A673 (cell line): ENCODE measurements around the gene SORL1.

ENCODE experiments used
- CTCF ChIP-seq: fragments of 300-800, 200-600 bp; sonication (generic); conservative IDR thresholded peaks from 2 replicates; pipeline ENCODE4 v1.5.1; 2017; ENCODE audit warnings: low read depth, mild to moderate bottlenecking, antibody characterized with exemption, low read length, moderate library complexity, mixed read lengths
- EZH2 ChIP-seq: fragments of 200-600 bp; sonication (generic); IDR thresholded peaks from 2 replicates; pipeline ENCODE4 v1.6.1; 2017; ENCODE audit warnings: borderline replicate concordance, low read depth, mild to moderate bottlenecking, mixed read lengths, antibody characterized with exemption, low read length; ENCODE audit not compliant: poor library complexity, severe bottlenecking

GRCh38 chr11:121435132-121435531, 17.0 kb upstream of the SORL1 start:
- TF ChIP-seq CTCF (no peak), EZH2 (no peak)
